SW 1271 (cell line): ENCODE results near the gene IQGAP3.

Experiments
- DNase-seq, 2 experiments: peaks; one replicate each; lab custom pipeline; 2025; lab: John Stamatoyannopoulos, UW

IQGAP3 gene

DNA sequence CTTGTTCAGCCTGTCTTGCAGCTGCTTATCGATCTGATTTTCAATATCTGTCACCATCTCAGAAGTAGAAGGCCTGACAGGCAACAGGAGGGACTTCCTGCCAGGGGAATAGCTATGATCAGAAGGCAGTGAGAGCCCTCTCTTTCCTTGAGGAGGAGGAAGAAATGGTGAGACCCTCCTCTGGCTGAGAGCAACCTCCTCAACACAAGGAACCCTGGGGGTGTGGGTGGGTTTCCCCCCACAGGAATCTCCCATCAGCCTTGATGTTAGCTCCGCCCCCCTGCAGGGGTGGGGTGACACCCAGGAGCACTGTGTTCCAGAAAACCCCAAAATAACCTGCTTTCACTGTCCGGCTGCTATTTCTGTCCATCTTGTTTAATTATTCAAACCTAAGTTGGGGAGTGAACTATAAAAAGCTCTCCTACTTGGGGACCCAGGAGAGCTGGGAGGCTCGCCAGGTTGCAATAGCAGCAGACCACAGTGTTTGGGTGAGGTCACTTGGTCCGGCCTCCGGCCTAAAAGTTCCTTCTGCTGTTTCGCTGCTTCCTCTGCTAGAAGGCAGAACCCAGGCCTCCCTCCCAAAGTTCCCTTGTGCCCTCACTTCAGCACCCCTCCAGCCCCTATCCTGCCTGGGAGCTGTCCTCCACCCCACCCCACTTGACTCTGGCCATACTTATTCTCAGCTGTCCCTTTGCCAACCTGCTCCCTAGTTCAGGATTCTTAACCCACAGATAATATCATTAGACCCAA lies 64.0 kb downstream of the IQGAP3 start:
- DNase-seq: no peak

DNA sequence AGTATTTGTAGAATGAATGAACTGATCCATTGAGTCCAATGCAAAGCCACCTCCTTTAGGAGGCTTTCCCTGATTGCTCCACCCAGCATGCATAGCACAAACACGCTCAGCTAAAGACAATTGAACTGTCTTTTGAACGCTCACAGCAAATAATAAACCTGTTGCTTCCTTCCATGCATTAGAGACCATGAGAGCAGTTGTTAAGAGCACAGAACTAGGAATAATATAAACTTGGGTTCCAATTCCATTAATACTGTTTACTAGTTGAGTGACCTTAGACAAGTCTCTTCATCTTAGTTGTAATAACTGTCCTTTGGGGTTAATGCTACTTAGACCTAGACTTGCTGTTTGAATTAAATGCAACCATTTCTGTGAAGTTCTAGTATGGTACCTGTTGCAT lies 65.9 kb downstream of the IQGAP3 start:
- no peak for DNase-seq

DNA sequence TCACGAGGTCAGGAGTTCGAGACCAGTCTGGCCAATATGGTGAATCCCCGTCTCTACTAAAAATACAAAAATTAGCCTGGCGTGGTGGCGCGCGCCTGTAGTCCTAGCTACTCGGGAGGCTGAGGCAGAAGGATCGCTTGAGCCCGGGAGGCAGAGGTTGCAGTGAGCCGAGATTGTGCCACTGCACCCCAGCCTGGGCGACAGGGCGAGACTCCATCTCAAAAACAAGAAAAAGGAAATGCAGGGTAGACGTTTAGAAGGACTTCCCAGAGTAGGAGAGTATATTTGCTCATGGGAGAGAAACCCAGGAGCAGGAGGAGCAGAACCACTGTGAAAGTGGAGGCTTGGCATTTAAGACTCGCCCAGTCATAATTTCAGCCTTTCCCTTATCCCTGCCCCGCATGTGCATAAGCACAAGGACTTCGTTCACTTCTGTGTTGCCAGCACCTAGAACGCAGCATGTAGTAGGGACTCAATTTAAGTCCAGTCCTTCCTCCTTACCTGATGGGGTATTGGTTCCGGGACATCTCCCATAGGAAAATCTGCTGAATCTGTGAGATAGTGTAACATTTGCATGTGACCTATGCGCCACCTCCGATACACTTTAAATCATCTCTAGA lies 66.6 kb downstream of the IQGAP3 start:
- no peak for DNase-seq

DNA sequence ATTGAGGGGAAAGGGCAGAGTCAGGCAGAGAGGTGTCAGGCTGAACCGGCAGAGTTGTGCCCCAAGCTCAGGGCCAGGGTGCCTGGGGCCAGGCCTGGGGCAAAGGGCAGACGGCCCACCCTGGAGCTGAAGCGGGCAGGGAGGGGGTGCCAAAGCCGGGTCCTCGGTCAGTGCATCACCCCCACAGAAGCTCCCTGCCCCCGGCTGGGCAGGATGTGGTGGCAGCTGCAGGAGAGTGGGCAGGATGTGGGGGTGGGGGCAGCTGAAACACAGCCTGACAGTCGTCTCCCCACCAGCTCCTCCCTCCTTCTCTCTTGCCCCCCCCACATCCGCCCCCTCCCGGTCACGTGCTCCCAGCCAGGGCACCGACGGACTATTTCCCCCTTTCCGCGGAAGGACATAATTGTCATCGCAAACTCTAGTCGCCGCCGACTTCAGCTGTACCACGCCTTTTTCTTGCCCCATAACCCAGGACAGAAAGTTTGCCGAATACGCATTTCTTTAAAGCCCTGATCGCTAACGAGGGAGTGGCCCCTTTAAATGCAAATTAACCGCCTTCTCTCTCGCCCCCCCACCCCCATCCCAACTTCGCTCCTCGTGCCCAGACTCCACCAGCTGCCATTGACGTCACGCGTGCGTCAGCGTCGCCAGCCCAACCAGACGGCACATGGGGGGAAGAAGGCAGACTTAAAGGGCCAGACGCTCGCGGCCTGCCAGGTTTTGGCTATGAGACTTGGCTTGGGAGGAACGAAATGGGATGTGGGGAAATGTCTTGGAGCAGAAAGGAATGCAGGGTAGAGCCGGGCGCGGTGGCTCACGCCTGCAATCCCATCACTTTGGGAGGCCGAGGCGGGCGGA lies 67.3 kb downstream of the IQGAP3 start:
- peak; percentile 88 to 94 for DNase-seq

DNA sequence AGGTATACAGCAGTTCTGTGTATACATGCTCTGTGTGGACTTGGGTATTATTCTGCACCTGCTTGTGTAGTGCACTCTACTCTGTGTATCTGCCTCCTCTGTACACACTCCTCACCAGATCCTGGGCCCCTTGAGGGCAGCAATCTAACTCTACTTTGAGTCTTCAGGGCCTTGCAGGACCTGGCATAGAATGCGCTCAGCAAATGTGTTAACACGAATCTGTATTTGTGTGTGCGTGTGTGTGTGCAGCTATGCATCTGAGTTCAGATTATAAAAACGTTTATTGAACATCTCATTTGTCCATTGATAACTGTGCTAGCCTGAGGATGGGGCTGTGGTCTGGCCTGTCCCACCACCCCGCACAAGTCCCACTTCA lies 67.9 kb downstream of the IQGAP3 start:
- peak in 1 of 2 experiments; percentile 24 for DNase-seq

DNA sequence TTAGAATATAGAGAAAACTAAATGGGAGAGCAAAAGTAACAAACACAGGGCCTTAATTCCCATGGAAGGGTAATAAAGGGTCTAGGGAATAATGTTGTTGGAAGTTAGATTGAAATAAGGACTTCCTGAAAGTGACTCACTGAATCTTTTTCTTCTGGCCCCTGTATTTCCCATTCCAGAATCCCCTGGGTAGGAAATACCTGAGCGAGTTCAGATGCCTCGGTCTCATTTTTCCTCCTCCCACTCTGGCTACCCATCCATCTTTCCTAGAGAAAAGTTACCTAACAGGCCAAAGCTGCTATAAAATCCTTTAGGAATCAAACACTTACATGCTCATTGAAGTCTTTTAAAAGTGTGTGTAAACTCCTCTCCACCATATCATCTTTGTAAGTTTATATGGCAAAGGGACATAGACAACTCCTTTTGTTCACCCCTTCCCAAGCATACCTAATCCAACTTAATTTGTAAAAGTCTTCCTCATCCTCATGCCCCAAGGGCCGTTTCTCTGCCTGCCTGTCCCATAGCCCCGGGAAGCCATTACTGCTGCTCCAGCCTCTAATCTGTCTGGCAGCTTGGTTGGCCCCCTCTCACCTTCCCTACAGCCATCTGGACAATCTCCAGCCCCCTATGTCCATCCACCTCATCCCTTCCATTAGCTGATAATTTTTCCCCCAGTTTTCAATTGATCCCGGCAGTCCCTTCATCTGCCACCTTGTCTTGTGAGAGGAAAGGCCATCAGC lies 68.5 kb downstream of the IQGAP3 start:
- no peak for DNase-seq

DNA sequence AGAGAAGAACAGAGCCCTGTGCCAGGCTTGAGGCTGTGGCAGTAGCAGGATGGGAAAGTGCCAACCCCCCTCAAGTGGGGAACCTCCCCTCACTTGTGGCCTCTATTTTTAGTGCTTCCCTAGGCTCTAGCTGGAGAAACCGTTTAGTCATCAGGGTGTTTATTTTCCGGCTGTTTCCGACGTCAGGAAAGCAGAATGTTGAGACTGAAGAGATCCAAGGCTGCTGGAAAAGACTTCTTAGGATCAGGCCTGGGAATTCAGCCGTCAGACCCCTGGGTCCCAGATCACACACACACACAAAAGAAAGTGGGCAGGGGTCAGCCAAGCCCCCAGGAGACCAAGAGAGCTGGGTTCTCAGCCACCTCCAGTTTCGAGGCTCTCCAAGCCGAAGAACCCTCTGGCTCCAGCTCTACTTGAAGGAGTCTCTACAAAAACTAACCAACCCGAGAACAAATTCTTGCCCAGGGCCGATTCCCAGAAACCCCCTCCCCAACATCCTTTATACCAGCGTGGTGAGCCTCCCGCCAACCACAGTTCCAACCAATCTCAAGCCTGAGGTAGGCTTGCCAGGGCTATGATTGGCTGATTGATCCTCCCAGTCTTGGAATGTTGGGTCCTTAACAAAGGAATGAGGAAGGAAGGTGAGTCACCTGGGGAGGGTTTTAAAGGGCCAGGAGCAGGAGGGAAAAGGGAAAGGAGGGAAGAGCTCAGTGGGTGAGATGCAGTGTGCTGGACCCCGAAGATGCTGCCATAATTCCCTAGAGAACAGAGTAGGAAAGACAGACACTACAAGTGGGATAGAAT lies 69.3 kb downstream of the IQGAP3 start:
- DNase-seq: peak; percentile 86 to 87

DNA sequence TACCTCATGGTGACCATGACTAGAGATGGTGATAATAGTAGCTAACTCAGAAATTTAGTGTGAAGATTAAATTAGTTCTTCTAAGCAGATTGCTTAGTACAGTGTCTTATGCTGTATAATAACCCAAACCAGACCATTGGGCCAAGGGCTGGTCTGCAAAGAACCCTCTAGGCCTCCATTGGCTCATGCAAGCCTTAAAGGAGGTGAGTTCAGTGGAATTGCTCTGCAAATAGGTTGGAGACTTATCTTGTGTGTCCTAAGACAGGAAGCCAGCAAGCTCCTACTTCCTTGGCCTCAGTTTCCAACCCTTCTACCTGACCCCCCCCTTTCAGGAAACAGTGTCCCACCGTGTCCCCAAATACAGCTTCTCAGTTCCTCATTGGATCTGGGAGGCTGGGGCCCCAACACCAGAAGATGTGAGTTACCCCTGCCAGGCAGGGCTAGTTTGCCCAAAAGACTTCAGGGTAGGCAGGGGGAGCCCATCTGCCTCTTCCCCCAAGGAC lies 69.9 kb downstream of the IQGAP3 start:
- DNase-seq: no peak

DNA sequence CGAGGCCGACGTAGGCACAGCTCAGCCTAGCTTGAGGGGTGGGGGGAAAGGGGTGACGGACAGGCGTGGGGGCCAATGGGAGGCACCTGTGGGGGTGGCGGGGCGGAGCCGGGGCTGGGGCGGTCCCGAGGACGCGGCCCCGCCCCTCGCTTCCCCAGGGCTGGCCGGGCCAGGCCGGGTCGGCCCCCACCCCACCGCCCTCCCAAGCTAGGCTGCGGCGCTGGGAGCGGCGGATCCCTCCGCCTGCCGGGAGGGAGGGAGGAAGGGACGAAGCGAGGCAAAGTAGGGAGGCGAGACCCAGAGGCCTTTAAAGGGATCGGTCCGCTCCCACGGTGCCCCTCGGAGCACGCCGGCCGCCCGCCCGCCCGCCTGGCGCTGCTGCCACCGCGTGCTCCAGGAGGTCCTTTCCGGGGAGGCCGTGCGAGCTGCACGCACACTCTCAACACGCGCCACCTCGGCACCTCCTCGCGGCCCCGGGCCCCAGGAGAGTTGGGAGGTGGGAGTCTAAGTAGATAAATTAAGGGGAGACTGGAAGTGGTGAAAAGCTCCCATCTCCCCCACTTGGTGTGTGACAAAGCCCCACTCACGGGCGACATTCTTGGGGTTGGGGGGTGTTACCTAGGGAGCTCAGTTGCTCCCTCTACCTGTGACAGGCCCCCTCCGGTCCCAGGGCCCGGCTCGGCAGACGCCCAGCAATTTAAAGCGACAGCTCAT lies 71.4 kb downstream of the IQGAP3 start:
- DNase-seq: peak; percentile 75 to 79

DNA sequence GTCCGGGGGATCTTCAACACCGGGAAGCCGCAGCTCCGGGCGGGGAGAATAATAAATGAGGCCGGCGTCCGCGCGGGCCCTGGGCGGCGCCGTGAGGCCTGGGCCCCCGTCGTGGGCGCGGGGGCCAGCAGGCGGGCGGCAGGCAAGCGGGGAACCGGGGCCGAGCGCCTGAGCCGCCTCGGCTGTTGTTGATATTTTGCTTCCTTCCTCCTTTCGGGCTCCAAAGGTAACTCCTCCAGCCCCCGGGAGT lies 71.9 kb downstream of the IQGAP3 start, which contains the start of gene MEF2D:
Gene MEF2D (minus strand): TSS at position 233 of the 250 bp plus-strand sequence. CDS start 17,483 bp downstream, outside the sequence.
- DNase-seq: no peak

DNA sequence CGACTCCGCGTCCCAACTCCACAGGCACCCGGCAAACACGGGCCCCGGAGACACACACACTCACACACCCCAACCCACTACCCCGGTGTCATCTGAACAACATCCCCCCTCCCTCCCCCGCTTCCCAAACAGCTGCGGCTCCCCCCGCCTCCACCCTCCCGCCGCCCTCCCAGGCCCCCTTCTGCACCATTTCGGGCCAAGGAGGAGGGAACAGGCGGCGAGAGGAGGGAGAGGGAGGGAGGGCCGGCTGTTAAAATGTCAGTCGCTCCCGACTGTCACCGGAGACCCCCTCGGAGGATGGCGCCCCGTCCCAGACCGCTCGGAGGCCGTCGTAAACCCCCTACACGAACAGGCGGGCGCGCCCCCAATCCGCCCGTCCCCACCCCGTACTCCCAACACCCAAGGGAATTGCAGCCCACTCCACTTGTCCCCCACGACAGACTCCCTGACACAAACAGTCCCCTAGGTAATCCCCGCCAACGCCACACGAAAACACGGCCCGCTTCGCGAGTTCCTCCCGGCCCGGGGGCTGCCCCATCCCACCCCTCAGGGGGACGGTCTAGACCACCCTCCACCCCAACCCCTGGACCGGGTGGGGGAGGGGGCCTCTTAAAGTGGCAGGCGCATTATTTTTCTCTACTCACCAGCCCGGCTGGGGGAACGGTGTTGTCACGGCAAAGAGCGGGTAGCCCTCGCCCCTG lies 72.4 kb downstream of the IQGAP3 start:
- no peak for DNase-seq

DNA sequence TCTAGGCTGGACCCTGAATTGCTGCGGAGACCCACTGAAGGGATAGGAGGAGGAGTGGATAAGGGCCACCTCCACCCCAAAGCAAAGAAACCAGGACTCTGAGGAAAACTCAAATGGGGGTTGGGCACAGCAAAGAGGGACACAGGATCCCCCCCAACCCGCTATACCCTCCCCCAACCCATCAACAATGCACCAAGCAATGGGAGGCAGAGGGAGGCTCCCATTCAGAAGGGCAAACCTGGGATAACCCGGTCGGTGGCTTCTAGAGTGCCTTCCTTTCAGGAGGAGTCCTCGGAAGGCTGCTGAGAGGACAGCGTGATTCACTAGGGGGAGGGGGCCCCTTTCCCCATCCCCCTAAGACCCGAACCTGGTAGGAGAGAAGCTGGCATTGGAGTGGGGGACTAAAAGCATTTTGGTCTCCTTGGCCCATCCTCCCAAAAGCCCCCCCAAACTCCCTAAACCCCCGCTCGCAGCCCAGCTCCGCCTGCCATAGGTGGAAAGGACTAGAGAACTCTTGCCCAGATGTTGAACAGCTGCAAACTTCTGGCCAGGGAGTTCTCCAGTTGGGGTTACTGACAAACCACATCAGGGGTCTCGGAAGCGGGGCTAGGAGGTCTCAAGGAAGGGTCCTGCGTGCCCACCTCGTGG lies 73.0 kb downstream of the IQGAP3 start:
- no peak for DNase-seq

DNA sequence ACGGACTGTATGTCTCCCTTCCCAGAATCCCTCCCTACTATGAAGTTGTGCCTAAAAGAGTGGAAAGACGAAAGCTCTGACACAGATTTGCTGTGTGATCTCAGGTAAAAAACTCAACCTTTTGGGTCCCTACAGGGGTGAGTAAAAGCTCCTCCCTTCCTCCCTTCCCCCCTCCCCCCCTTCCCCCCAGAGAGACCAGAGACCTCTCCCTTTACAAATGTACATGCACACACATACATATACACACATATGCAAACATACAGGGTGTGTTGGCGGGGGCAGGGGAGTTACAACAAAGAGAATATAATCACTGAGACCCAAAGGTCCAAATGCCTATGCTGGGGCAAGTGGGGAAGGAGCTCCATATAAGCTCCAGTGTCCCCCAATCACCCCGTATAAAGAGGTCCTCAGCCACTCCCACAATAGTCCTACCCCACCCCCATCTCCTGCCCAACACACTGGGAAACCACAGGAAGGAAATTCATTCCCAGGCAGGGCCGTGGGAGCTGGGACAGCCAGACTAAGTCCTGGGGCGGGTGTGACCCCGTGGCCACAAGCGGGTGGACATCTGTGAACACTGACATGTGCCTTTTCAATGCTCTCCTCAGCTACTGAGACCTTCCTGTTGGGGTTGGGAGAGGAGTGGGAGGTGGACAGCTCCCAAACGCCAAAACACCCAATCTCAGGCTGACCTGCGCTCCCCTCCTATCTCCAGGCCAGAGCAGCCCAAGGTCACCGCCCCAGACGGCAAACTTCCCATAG lies 73.8 kb downstream of the IQGAP3 start:
- peak in 1 of 2 experiments; percentile 37 for DNase-seq

DNA sequence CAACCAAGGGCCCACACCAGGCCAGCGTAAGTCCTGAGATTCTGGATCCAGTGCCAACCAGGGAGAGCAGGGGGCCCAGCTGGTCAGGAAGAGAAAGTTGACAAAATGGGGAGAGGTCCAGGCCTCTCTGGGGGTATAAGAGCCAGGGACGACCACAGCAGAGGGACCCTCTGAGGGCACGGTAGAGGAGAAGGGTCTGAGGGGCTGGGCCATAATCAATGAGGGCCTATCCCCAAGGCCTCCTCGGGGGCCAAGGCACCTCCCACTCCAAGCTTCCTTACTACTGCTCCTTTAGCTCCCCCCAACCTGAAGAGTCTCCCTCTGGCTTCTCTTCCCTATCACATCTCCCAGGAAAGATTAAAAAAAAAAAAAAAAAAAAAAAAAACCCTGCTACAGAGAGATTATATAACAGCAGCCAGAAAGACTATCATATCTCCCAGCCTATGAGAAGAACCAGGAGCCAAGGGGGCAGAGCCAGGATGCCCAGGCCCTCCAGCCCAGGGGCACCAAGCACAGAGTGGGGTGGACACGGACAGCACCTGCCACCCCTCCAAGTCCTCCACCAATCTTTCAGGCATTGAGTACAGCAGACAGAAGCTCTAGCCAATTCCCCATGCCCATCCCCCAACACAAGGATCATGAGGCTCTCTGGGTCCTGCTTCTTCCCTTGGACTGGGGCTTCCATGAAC lies 74.5 kb downstream of the IQGAP3 start:
- no peak for DNase-seq

DNA sequence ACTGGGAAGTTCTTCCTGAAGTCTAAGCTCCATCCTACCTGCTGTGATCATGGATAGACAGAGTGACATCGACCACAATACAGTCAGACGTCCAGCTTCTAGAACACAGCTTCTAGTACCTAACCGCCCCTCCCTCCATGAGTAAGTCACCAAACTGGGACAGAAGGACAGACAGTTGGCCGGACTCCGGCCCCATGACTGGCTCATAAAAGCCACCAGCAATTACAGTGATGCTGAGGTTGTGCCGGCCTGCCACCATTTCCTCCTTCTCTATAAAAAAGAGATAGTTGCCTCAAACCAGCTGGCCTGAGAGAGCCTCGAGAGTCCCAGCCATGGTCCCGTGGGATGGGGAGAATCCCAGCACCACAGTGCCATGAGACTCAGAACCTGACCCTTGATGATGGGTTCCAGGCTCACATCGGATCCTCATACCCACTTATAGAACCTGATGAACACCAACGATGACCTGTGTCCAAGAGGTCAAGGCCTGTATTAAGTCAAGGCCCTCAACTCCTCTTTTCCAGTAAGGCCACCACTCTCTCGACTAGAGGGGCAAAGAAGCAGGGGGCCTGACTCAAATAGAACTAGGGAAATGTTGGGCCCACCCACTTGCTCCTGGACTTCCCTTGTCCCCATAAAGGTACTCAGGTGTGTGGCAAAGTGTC lies 75.2 kb downstream of the IQGAP3 start:
- DNase-seq: no peak

DNA sequence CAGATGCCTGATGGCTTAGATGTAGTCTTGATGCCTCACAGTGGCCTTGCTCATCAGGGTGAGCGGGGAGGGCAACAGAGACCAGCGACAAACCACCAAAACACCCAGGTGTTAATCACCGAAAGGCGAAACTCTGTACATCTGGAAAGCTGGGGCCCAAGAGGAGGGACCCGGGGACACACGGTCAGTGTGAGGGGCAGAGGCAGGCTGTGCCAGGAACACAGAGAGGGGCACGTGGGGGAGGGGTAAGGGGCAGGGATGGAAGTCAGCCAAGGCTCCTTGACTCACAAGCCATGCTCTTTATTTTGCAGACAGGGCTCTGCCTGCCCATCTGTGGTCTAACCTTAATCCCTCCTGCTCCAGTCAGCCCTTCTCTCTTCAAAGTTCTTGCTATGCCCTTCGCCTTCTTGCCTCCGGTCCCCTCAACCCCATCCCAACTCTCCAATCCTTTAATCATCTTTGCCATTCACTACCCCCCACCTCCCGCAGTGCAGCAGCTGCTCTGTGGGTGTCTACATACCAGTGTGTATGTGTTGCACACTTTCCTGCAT lies 76.1 kb downstream of the IQGAP3 start:
- no peak for DNase-seq
